Stimulated activated CD4-positive, alpha-beta T cell treated with anti-CD3 and anti-CD28 coated beads, Interleukin-1b, Interleukin-23, amount 100 ng/mL, for 4 hours (primary cell): Measurements from ENCODE around the gene SOST.

Source experiments
- DNase-seq, 2 donors: peaks; one replicate each; pipeline ENCODE4 v3.0.0-alpha.2; 2020; ENCODE audit warnings: low read depth in 2 of 2

SOST gene

GRCh38 chr17:43741636-43742035 lies 17.0 kb downstream of the SOST start:
- DNase-seq: no peak

GRCh38 chr17:43740541-43740940 lies 18.1 kb downstream of the SOST start:
- DNase-seq: no peak

- no peak for DNase-seq
Measured at GRCh38 chr17:43737722-43738121, 20.9 kb downstream of the SOST start.

- no peak for DNase-seq
Measured at GRCh38 chr17:43736389-43736788, 22.2 kb downstream of the SOST start.

GRCh38 chr17:43734376-43734775 lies 24.2 kb downstream of the SOST start:
- DNase-seq: no peak

- DNase-seq: no peak
Measured at GRCh38 chr17:43733956-43734355, 24.6 kb downstream of the SOST start.

- DNase-seq: no peak
Measured at GRCh38 chr17:43732958-43733357, 25.6 kb downstream of the SOST start.

- no peak for DNase-seq
Measured at GRCh38 chr17:43728081-43728480, 30.5 kb downstream of the SOST start.

GRCh38 chr17:43723697-43724359 lies 34.8 kb downstream of the SOST start:
- DNase-seq: no peak

- no peak for DNase-seq
Measured at GRCh38 chr17:43722870-43723665, 35.5 kb downstream of the SOST start.

GRCh38 chr17:43722269-43722619 lies 36.3 kb downstream of the SOST start:
- DNase-seq: no peak

GRCh38 chr17:43721537-43722268 lies 36.9 kb downstream of the SOST start:
- no peak for DNase-seq

- DNase-seq: peak; percentile 63 to 68
Measured at GRCh38 chr17:43720311-43721060, 38.1 kb downstream of the SOST start.

- DNase-seq: no peak
Measured at GRCh38 chr17:43719578-43719977, 39.0 kb downstream of the SOST start.

- no peak for DNase-seq
Measured at GRCh38 chr17:43718544-43718943, 40.0 kb downstream of the SOST start.

- DNase-seq: no peak
Measured at GRCh38 chr17:43717913-43718312, 40.7 kb downstream of the SOST start.

- DNase-seq: no peak
Measured at GRCh38 chr17:43714465-43715149, 44.0 kb downstream of the SOST start.

- no peak for DNase-seq
Measured at GRCh38 chr17:43713494-43714162, 45.0 kb downstream of the SOST start.

GRCh38 chr17:43712397-43712796 lies 46.2 kb downstream of the SOST start:
- DNase-seq: no peak

- DNase-seq: no peak
Measured at GRCh38 chr17:43710101-43710500, 48.5 kb downstream of the SOST start.

GRCh38 chr17:43709210-43709609 lies 49.4 kb downstream of the SOST start:
- no peak for DNase-seq
